Neural progenitor cell (in vitro differentiated cells): Measurements from ENCODE around the gene CERS1. TPM values are rescaled to one million over a fixed set of nuclear protein-coding genes. Genes with fewer than 3 reads are reported as not detected.
A peak's percentile ranks its signal among the peaks of the same experiment; 100 is the strongest.

Experiments used
- DNase-seq: peaks from one replicate; pipeline ENCODE4 v3.0.0-alpha.2; 2016; ENCODE audit warnings: low spot score
- H2AFZ ChIP-seq: fragments of 200-600 bp; sonication (generic); replicated peaks from 2 replicates; pipeline ENCODE4 v1.6.1; 2016; ENCODE audit warnings: antibody characterized with exemption
- H3F3A ChIP-seq: fragments of 200-600 bp; sonication (generic); 2 replicates; pipeline ENCODE4 v1.6.1; 2016; ENCODE audit warnings: antibody characterized with exemption, low read depth
- H3K27ac ChIP-seq: fragments of 200-600 bp; sonication (generic); 2 replicates; pipeline ENCODE4 v1.5.1; 2016; ENCODE audit warnings: mild to moderate bottlenecking
- H3K27me3 ChIP-seq: fragments of 200-600 bp; sonication (generic); 2 replicates; pipeline ENCODE4 v1.6.1; 2016; ENCODE audit warnings: mild to moderate bottlenecking, moderate library complexity
- H3K36me3 ChIP-seq: fragments of 200-600 bp; sonication (generic); 2 replicates; pipeline ENCODE4 v1.5.1; 2016
- H3K4me1 ChIP-seq: fragments of 200-600 bp; sonication (generic); 2 replicates; pipeline ENCODE4 v1.6.1; 2016; ENCODE audit warnings: mixed run types
- H3K4me2 ChIP-seq: fragments of 200-600 bp; sonication (generic); 2 replicates; pipeline ENCODE4 v1.6.1; 2016
- H3K4me3 ChIP-seq: fragments of 200-600 bp; sonication (generic); 2 replicates; pipeline ENCODE4 v1.5.1; 2016
- H3K79me2 ChIP-seq: fragments of 200-600 bp; sonication (generic); 2 replicates; pipeline ENCODE4 v1.6.1; 2016; ENCODE audit warnings: low read depth
- H3K9ac ChIP-seq: fragments of 200-600 bp; sonication (generic); 2 replicates; pipeline ENCODE4 v1.6.1; 2016
- H3K9me3 ChIP-seq: fragments of 200-600 bp; sonication (generic); 2 replicates; pipeline ENCODE4 v1.5.1; 2016; ENCODE audit warnings: low read depth
- H4K20me1 ChIP-seq: fragments of 200-600 bp; sonication (generic); 2 replicates; pipeline ENCODE4 v1.6.1; 2016; ENCODE audit warnings: low read depth
- H3K27ac Mint-ChIP-seq: 3 replicates; pipeline ENCODE4 v1.8.0; 2021; ENCODE audit warnings: mixed read lengths
- H3K27me3 Mint-ChIP-seq: 2 replicates; pipeline ENCODE4 v1.8.0; 2022; ENCODE audit warnings: low read depth, mild to moderate bottlenecking, inconsistent platforms, moderate library complexity, mixed read lengths; ENCODE audit not compliant: insufficient read depth
- H3K36me3 Mint-ChIP-seq: 3 replicates; pipeline ENCODE4 v1.8.0; 2021; ENCODE audit warnings: mixed read lengths
- H3K4me1 Mint-ChIP-seq: 3 replicates; pipeline ENCODE4 v1.8.0; 2021; ENCODE audit warnings: mixed read lengths
- H3K4me3 Mint-ChIP-seq: 3 replicates; pipeline ENCODE4 v1.8.0; 2021; ENCODE audit warnings: mild to moderate bottlenecking, moderate library complexity, mixed read lengths
- H3K9me3 Mint-ChIP-seq: 3 replicates; pipeline ENCODE4 v1.8.0; 2020; ENCODE audit warnings: mixed read lengths
- EZH2 ChIP-seq: fragments of 200-600 bp; sonication (generic); IDR thresholded peaks from 2 replicates; pipeline ENCODE4 v1.6.1; 2017; ENCODE audit warnings: antibody characterized with exemption, mild to moderate bottlenecking, moderate library complexity
- EZH2phosphoT487 ChIP-seq: fragments of 200-600 bp; sonication (generic); IDR thresholded peaks from 2 replicates; pipeline ENCODE4 v1.6.1; 2017; ENCODE audit warnings: antibody characterized with exemption
- total RNA-seq: library from RNA; depleted of rRNA; stranded (reverse); fragments of >200 nt; gene quantifications from 2 replicates; pipeline ENCODE4 v1.2.3, GENCODE V29; 2015; ENCODE audit warnings: low replicate concordance
- TF ChIP-seq, protein P1 (sequence below): fragments of 200-600 bp; sonication (generic); IDR thresholded peaks from 2 replicates; pipeline ENCODE4 v1.5.1; 2017; ENCODE audit warnings: antibody characterized with exemption, mild to moderate bottlenecking

CERS1 gene
- total RNA-seq, 1 donor from 2014 or later, result 1.9 TPM

DNA sequence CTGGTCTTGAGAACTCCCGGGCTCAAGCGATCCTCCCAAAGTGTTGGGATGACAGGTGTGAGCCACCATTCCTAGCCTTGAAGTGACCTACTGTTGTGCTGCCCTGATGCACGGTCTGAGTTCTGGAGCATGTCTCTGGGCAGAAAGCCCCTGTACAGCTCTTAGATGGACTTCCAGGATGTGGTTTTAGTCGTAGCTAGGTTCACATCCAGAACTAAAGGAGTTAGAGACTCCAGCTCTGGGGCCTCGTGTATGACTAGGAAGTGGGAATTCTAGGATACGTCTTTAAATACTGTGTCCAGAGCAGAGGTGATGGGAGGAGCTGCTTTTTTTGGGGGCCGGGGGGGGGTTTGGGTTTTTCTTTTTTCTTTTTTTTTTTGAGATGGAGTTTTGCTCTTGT, 52.0 kb downstream of the CERS1 start:
- no peak overlapping the region for H3K4me2 ChIP-seq
- H3K27ac ChIP-seq, result no peak overlapping the region
- Mint-ChIP-seq H3K27me3 (no peaks in the 10 kb centered on the region), H3K4me3 (no peak overlapping the region), H3K4me1 (peaks cover 37% of the 10 kb centered on the region), H3K27ac (peak overlapping the region; percentile 60), H3K9me3 (no peaks in the 10 kb centered on the region), H3K36me3 (peaks cover 2% of the 10 kb centered on the region)
- TF ChIP-seq EZH2, result no peak
- TF ChIP-seq, protein P1, sequence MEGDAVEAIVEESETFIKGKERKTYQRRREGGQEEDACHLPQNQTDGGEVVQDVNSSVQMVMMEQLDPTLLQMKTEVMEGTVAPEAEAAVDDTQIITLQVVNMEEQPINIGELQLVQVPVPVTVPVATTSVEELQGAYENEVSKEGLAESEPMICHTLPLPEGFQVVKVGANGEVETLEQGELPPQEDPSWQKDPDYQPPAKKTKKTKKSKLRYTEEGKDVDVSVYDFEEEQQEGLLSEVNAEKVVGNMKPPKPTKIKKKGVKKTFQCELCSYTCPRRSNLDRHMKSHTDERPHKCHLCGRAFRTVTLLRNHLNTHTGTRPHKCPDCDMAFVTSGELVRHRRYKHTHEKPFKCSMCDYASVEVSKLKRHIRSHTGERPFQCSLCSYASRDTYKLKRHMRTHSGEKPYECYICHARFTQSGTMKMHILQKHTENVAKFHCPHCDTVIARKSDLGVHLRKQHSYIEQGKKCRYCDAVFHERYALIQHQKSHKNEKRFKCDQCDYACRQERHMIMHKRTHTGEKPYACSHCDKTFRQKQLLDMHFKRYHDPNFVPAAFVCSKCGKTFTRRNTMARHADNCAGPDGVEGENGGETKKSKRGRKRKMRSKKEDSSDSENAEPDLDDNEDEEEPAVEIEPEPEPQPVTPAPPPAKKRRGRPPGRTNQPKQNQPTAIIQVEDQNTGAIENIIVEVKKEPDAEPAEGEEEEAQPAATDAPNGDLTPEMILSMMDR, result no peak
- TF ChIP-seq EZH2phosphoT487, result no peak
- no peaks in the 10 kb centered on the region for H3K36me3 ChIP-seq
- no peaks in the 10 kb centered on the region for H3K9me3 ChIP-seq
- H4K20me1 ChIP-seq, result peaks cover 100% of the 10 kb centered on the region
- H3K4me3 ChIP-seq, result no peak overlapping the region
- H3F3A ChIP-seq, result peaks cover 11% of the 10 kb centered on the region
- peaks cover 16% of the 10 kb centered on the region for H3K4me1 ChIP-seq
- H3K27me3 ChIP-seq, result no peaks in the 10 kb centered on the region
- no peak for DNase-seq
- H3K9ac ChIP-seq, result no peak overlapping the region
- H3K79me2 ChIP-seq, result peaks cover 76% of the 10 kb centered on the region
- no peak overlapping the region for H2AFZ ChIP-seq

DNA sequence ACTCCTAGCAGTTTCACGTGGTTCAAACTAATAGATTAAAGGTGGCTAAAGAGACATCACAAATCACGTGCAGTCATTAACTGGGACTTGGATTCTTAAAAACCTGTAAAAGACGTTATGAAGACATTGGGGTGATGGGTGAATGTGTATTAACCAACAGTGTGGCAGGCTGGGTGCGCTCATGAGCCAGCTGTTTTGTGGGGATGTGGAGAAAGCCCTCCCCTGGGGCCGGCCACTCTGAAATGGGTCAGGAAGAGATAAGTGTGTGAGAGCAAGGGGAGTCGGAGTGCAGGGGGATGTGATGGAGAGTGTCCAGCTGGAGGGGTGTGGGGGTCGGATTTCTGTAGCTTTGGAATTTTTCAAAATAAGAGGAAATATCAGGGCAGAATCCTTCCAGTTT, 53.8 kb downstream of the CERS1 start:
- TF ChIP-seq EZH2 (no peak), EZH2phosphoT487 (no peak)
- TF ChIP-seq, protein P1, result no peak
- Histone ChIP-seq H3K9ac (no peak overlapping the region), H3K4me2 (no peak overlapping the region), H3K27ac (no peak overlapping the region), H3K9me3 (no peaks in the 10 kb centered on the region), H2AFZ (no peak overlapping the region), H3K4me3 (no peak overlapping the region), H3K79me2 (peaks cover 77% of the 10 kb centered on the region), H4K20me1 (peaks cover 100% of the 10 kb centered on the region), H3F3A (peaks cover 11% of the 10 kb centered on the region), H3K27me3 (no peaks in the 10 kb centered on the region), H3K36me3 (no peaks in the 10 kb centered on the region), H3K4me1 (peaks cover 16% of the 10 kb centered on the region)
- Mint-ChIP-seq H3K36me3 (peaks cover 7% of the 10 kb centered on the region), H3K9me3 (no peaks in the 10 kb centered on the region), H3K27me3 (no peaks in the 10 kb centered on the region), H3K27ac (no peak overlapping the region), H3K4me3 (no peak overlapping the region), H3K4me1 (peaks cover 39% of the 10 kb centered on the region)
- DNase-seq, result no peak

DNA sequence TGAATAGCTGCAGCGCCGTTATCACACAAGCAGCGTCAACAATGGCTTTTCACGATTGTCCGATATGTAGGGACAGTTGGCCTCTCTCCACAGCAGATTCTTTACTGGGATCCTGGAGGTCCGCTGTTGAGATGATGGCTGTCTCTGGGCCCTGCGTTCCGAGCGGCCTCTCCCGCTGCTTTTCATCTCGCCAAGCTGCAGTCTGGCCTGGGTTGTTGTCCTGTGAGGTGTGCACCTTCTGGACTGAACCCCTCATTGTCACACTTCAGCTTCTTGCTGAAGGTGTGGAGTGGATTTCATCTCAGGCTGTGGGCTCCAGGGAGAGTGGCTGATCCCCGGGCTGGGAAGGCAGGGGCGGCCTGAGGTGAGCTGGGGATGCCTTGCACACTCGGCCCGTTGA, 54.6 kb downstream of the CERS1 start:
- Histone ChIP-seq H3K27me3 (no peaks in the 10 kb centered on the region), H3F3A (peaks cover 4% of the 10 kb centered on the region), H3K36me3 (no peaks in the 10 kb centered on the region), H3K27ac (no peak overlapping the region), H3K4me1 (peaks cover 16% of the 10 kb centered on the region), H3K9me3 (no peaks in the 10 kb centered on the region), H4K20me1 (peaks cover 100% of the 10 kb centered on the region), H3K4me3 (no peak overlapping the region), H3K79me2 (peaks cover 84% of the 10 kb centered on the region), H2AFZ (no peak overlapping the region), H3K4me2 (no peak overlapping the region), H3K9ac (no peak overlapping the region)
- Mint-ChIP-seq H3K4me1 (peaks cover 38% of the 10 kb centered on the region), H3K4me3 (no peak overlapping the region), H3K27ac (no peak overlapping the region), H3K9me3 (no peaks in the 10 kb centered on the region), H3K27me3 (no peaks in the 10 kb centered on the region), H3K36me3 (peaks cover 9% of the 10 kb centered on the region)
- TF ChIP-seq, protein P1, result no peak
- TF ChIP-seq EZH2, result no peak
- no peak for TF ChIP-seq EZH2phosphoT487
- no peak for DNase-seq
